KOPT-K1 (cell line): ENCODE data around the gene CD1E.
"Not testable (repeated sequence)": the region's sequence is repeated elsewhere in the genome, so short reads cannot be mapped to it uniquely, and the experiment has no call there.

ENCODE experiments used
- H3K27ac ChIP-seq: fragments of 200-600 bp; sonication (generic); 2 replicates; pipeline ENCODE4 v1.5.1; 2016; ENCODE audit warnings: antibody characterized with exemption, mild to moderate bottlenecking, low read depth, low read length; ENCODE audit not compliant: poor library complexity, severe bottlenecking
- H3K36me3 ChIP-seq: fragments of 200-600 bp; sonication (generic); 2 replicates; pipeline ENCODE4 v1.5.1; 2017; ENCODE audit warnings: antibody characterized with exemption, mild to moderate bottlenecking, low read length, moderate library complexity; ENCODE audit not compliant: insufficient read depth
- H3K9me3 ChIP-seq: fragments of 200-600 bp; sonication (generic); 2 replicates; pipeline ENCODE4 v1.5.1; 2017; ENCODE audit warnings: antibody characterized with exemption, low read length, mild to moderate bottlenecking; ENCODE audit not compliant: insufficient read depth, poor library complexity, severe bottlenecking

The CD1E gene

DNA sequence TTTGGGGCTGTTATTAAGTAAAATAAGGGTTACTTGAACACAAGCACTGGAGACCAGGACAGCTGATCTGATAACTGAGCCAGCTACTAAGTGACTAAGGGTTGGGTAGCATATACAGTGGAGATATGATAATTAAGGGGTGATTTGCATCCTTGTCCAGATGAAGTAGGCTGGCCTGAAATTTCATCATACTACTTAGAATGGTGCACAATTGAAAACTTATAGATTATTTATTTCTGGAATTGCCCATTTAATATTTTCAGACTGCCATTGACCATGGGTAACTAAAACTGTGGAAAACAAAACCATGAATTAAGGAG, 18.5 kb upstream of the CD1E start:
- peaks cover 39% of the 10 kb centered on the region for H3K9me3 ChIP-seq
- H3K36me3 ChIP-seq = no peaks in the 10 kb centered on the region
- peak overlapping the region; percentile 99 for H3K27ac ChIP-seq

DNA sequence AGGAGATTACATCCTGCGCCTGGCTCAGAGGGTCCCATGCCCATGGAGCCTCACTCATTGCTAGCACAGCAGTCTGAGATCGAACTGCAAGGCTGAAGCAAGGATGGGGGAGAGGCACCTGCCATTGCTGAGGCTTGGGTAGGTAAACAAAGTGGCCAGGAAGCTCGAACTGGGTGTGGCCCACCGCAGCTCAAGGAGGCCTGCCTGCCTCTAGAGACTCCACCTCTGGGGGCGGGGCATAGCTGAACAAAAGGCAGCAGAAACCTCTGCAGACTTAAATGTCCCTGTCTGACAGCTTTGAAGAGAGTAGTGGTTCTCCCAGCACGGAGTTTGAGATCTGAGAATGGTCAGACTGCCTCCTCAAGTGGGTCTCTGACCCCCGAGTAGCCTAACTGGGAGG, 17.3 kb upstream of the CD1E start:
- Histone ChIP-seq H3K27ac (peak overlapping the region; percentile 99), H3K9me3 (peaks cover 50% of the 10 kb centered on the region)
- H3K36me3 ChIP-seq = not testable (repeated sequence)

DNA sequence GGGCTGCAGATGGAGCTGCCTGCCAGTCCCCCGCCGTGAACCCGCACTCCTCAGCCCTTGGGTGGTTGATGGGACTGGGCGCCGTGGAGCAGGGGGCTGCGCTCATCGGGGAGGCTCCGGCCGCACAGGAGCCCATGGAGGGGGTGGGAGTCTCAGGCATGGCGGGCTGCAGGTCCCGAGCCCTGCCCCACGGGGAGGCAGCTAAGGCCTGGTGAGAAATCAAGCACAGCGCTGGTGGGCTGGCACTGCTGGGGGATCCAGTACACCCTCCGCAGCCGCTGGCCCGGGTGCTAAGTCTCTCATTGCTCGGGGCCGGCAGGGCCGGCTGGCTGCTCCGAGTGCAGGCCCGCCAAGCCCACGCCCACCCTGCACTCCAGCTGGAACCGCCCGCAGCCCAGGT, 4.7 kb upstream of the CD1E start:
- H3K9me3 ChIP-seq = peaks cover 38% of the 10 kb centered on the region
- not testable (repeated sequence) for H3K27ac ChIP-seq, H3K36me3 ChIP-seq

DNA sequence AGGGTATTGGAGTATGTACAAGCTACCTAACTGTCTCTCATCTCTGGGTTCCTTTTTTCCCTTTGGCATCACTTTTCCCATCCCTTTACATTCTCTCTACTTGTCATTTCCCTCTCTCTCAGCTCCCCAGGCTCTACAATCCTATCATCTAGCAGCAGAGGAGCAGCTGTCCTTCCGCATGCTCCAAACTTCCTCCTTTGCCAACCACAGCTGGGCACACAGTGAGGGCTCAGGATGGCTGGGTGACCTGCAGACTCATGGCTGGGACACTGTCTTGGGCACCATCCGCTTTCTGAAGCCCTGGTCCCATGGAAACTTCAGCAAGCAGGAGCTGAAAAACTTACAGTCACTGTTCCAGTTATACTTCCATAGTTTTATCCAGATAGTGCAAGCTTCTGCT, 561 bp downstream of the CD1E start:
- Histone ChIP-seq H3K27ac (peak overlapping the region; percentile 98), H3K36me3 (peaks cover 27% of the 10 kb centered on the region; the same call in 1 of the 2 replicates), H3K9me3 (no peaks in the 10 kb centered on the region)

DNA sequence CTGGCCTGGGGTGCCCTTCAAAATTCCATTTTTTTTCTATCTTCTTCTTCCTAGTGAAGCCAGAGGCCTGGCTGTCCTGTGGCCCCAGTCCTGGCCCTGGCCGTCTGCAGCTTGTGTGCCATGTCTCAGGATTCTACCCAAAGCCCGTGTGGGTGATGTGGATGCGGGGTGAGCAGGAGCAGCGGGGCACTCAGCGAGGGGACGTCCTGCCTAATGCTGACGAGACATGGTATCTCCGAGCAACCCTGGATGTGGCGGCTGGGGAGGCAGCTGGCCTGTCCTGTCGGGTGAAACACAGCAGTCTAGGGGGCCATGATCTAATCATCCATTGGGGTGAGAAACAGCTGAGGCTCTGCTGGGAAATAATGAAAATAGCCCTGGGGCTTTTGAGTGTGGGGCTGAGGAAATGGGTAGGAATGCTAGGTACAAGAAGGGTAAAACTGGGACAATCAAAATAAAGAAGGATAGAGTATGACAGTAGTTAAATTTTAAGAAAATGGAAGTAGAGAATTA, 2.1 kb downstream of the CD1E start:
- H3K36me3 ChIP-seq = peaks cover 29% of the 10 kb centered on the region; the same call in 1 of the 2 replicates
- H3K27ac ChIP-seq = peak overlapping the region; percentile 98
- H3K9me3 ChIP-seq = no peaks in the 10 kb centered on the region

DNA sequence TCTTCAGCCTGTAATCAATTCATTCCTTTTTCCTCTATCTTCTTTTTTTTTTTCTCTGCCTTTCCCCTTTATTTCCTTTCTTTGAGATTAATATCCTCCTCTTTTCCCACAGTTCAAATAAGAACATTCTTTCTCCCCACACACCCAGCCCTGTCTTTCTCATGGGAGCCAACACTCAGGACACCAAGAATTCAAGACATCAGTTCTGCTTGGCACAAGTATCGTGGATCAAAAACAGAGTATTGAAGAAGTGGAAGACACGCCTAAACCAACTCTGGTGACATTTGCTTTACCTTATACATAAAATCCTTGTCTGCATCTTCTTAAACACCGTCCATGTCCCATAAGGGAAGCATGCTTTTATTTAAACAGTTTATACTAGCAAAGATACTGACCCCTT, 2.9 kb downstream of the CD1E start:
- peaks cover 29% of the 10 kb centered on the region; the same call in 1 of the 2 replicates for H3K36me3 ChIP-seq
- no peaks in the 10 kb centered on the region for H3K9me3 ChIP-seq
- H3K27ac ChIP-seq = peak overlapping the region; percentile 98

DNA sequence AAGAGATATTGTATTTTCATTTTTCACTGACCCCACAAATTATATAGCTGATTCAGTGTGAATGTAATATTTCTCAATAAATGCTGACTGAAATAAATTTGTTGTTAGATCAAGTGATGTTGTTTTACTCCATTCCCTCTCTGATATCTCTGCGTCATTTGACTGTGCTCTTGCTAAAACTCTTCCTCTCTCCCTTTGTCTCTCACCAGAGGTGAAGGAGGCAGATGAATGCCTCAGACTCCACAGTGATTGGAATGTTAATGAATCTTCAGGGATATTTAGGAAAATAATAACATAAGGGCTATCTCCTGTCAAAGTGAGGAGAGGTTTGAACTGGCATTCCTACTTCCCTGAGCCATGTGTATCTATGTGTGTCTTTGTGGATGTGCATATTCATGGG, 3.7 kb downstream of the CD1E start:
- peaks cover 29% of the 10 kb centered on the region; the same call in 1 of the 2 replicates for H3K36me3 ChIP-seq
- H3K9me3 ChIP-seq = no peaks in the 10 kb centered on the region
- peak overlapping the region; percentile 98 for H3K27ac ChIP-seq

DNA sequence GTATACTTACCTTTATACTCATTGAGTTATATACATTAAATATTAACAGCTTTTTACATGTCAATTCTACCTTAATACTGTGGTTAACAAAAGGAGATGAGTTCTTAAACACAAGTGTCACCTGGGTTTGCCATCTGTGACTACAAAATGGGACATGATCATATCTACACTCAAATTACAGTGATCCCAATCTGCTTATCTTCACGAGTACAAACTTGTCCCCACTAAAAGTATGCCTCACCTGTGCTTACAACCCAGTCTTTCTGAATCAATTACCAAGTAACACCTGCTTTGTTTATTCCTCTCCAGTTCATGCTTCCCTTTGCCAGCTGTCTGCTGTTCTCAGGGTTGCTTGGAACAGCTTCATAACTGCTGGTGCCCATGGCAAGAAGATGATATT, 8.8 kb downstream of the CD1E start:
- H3K27ac ChIP-seq = peak overlapping the region; percentile 66
- H3K36me3 ChIP-seq = peaks cover 19% of the 10 kb centered on the region; the same call in 1 of the 2 replicates
- H3K9me3 ChIP-seq = peaks cover 17% of the 10 kb centered on the region

DNA sequence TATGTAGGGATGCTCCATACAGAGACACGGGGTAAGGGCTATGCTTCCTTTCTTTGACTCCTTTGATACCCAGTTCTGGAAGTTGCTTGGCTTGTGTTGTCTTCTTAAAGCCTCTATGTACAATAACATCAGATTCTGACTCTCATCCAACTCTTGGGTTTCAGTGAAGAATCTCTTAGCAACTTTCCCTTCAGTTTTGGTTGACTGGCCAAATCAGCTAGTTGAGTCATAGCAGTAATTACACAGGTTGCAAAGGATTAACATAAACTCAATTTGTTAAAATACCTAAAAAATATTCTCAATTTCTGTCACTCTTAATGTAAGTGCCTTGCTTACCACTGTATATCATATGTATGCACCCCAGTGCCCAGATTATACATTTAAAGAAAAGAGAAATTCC, 9.2 kb downstream of the CD1E start:
- H3K9me3 ChIP-seq = peaks cover 17% of the 10 kb centered on the region
- H3K36me3 ChIP-seq = peaks cover 14% of the 10 kb centered on the region; the same call in 1 of the 2 replicates
- H3K27ac ChIP-seq = peak overlapping the region; percentile 66

DNA sequence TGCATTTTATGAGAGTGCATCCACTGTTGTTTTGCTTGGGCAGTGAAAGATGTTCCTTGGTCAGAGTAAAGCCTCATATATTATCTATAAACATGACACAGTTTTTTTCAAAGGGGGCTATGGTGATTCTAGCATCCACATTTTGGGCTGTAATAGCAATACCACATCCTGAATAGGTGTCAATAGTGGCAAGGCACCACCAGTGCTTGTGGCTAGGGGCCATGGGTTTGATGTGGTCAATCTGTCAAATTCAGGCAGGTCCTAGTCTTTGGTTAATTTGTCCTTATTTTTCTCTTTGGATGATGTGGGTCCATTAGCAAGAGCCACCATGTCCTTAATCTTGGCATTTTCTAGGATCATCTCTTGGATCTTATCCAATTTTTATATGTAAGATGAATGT, 13.1 kb downstream of the CD1E start:
- Histone ChIP-seq H3K36me3 (no peaks in the 10 kb centered on the region), H3K9me3 (peaks cover 44% of the 10 kb centered on the region), H3K27ac (no peak overlapping the region)

DNA sequence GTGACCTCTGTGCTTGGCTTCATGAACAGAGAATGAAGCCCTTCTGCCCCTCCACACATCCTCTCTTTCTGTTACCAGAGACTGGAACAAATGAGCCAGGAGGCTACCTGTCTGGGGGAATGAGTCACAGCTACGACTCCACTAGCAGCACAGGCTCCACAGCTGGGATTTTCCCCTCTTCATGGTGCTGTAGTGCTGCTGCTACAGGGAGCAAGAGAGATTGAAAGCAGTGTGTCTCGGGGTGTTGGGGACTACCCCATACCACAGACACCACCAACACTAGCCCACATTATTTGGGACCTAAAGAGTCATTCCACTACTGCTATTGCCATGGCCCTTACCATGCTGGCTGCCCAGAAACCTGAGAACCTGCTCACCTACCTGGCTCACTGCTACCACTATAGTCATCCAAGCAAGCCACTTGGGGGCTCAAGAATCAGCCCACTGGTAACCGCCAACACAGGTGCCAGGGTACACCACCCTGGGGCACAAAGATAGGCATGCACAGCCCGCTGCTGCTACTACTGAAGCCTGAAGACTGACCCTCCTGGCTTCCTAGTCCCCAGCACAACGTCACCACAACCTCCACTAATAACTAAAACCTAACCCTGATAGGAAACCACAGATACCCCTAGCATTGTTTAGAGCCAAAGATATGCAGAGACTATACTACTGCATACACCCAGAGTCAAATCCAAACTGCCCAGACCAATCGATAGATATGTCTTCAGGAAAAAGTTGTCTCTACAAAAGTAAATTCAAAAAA, 17.7 kb downstream of the CD1E start:
- Histone ChIP-seq H3K27ac (no peak overlapping the region), H3K9me3 (peaks cover 63% of the 10 kb centered on the region), H3K36me3 (no peaks in the 10 kb centered on the region)

DNA sequence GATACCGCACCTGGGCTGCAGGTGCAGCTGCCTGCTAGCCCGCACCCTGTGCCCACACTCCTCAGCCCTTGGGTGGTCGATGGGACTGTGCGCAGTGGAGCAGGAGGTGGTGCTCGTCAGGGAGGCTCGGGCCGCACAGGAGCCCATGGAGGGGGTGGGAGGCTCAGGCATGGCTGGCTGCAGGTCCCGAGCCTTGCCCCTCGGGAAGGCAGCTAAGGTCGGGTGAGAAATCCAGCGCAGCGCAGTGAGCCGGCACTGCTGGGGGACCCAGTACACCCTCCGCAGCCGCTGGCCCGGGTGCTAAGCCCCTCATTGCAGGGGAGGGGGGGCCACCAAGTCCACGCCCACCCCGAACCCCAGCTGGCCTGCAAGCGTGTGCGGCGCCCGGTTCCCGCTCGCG, 20.4 kb downstream of the CD1E start:
- H3K36me3 ChIP-seq, H3K27ac ChIP-seq: not testable (repeated sequence)
- peaks cover 63% of the 10 kb centered on the region for H3K9me3 ChIP-seq

DNA sequence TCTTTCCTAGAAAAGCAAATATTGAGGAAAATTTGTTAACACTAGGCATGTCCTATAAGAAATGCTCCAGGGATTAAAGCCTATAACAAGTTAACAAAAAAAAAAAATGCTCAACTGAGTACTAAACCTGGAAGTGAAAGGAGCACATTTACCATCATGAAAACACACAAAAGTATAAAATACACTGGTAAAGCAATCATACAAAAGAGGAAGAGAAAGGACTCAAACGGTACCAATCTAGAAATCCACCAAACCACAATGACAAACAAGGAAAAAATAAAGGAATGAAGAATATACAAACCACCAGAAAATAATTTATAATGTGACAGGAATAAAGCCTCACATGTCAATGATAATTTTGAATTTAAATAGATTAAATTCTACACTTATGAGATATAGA, 21.2 kb downstream of the CD1E start:
- H3K27ac ChIP-seq = no peak overlapping the region
- H3K36me3 ChIP-seq = no peaks in the 10 kb centered on the region

DNA sequence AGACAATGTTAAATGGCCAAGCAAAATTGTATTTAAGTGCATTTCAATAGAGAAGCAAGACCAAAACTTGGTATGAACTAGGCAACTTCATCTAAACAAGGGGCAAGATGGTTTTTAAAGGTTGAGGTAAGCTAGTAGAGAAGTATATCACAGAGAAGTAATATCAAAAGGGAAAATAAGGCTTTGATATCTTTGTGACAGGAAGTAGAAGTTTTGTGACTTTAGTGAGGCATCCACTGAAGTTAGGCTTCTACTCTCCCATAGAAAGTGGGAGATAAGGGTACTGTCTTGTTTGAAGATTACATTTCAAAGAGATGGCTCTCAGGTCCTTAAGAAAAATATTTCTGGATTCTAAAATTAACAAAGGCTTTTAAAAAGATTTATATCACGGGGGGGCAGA, 36.6 kb downstream of the CD1E start:
- H3K9me3 ChIP-seq = peaks cover 18% of the 10 kb centered on the region
- no peaks in the 10 kb centered on the region for H3K36me3 ChIP-seq
- peak overlapping the region; percentile 68 for H3K27ac ChIP-seq

More for the DNA sequence above, 21.2 kb downstream of the CD1E start:
- peaks cover 59% of the 10 kb centered on the region for H3K9me3 ChIP-seq

DNA sequence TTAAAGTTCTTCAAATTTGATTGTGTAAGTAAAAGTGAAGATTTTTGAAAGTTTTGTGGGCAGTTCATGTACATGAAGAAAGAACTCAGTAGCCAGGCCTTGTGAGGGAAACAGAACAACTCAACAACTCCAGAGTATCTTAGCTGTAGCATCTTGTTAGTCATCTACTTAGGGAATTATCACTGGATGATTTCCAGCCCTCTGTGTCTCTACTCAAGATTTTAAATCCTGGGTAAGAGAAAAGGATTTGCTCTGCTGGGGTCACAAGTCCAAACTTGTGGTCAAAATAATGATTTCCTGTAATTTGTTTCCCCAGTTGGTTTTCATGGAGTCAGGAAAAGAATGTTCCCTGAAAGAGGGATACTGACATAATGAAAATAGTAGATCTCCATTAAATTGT, 37.4 kb downstream of the CD1E start:
- Histone ChIP-seq H3K36me3 (no peaks in the 10 kb centered on the region), H3K9me3 (peaks cover 18% of the 10 kb centered on the region), H3K27ac (peak overlapping the region; percentile 68)

DNA sequence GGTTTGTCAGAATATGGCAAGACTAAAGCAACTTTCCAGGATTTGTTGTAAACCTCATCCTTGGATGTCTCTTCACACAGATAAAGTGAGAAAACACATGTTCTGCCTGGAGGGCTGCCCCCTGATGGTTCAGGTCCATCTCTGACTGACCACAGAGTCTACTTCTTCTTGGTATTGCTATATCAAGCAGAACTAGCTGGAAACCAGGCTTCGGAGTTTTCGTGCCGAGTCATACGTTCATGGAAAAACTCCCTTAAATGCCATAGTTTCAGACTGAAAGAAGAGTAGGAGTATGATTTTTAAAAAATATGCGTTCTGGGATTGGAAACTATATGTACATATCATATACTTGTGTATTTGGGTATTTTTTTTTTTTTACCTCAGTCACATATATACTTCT, 39.8 kb downstream of the CD1E start:
- Histone ChIP-seq H3K27ac (peak overlapping the region; percentile 96), H3K36me3 (no peaks in the 10 kb centered on the region), H3K9me3 (peaks cover 15% of the 10 kb centered on the region)
